Dermis microvascular lymphatic vessel endothelial cell (primary cell): Measurements from ENCODE around the gene DPM3. TPM values are rescaled to one million over a fixed set of nuclear protein-coding genes. Genes with fewer than 3 reads are reported as not detected.
A peak's percentile ranks its signal among the peaks of the same experiment; 100 is the strongest.
"Not testable (repeated sequence)": the region's sequence is repeated elsewhere in the genome, so short reads cannot be mapped to it uniquely, and the experiment has no call there.

Source experiments
- DNase-seq, 2 donors: peaks; one replicate each; pipeline versions ENCODE4 v3.0.0 to v3.0.0-alpha.2; 2010; ENCODE audit warnings: low read depth in 2 of 2
- total RNA-seq: library from RNA; depleted of rRNA; stranded (reverse); fragments of >200 nt; gene quantifications from 2 replicates; pipeline ENCODE4 v1.2.1, GENCODE V29; 2014

Gene DPM3
- total RNA-seq, 1 donor from 2014 or later = 40.4 TPM

- DNase-seq = no peak
These were observed 18.7 kb upstream of the DPM3 start for GRCh38 chr1:155158991-155159390.

- DNase-seq = not testable (repeated sequence)
These were observed 15.8 kb upstream of the DPM3 start for GRCh38 chr1:155155996-155156643.

GRCh38 chr1:155145491-155145890, 5.2 kb upstream of the DPM3 start:
- DNase-seq = no peak

- DNase-seq = no peak
These were observed 1.4 kb upstream of the DPM3 start for GRCh38 chr1:155141749-155142148.

GRCh38 chr1:155140630-155140953, 261 bp upstream of the DPM3 start:
- DNase-seq = no peak

- no peak for DNase-seq
These were observed 3.0 kb downstream of the DPM3 start for GRCh38 chr1:155137154-155137949.

- no peak for DNase-seq
These were observed 3.6 kb downstream of the DPM3 start for GRCh38 chr1:155136748-155137147.

- peak; percentile 81 to 95 for DNase-seq
These were observed 4.8 kb downstream of the DPM3 start, which contains the start of gene SLC50A1 for GRCh38 chr1:155135415-155136028. Gene SLC50A1 (plus strand): TSS chr1:155135852. CDS start chr1:155135912, 60 bp downstream.

GRCh38 chr1:155134880-155135414, 5.4 kb downstream of the DPM3 start:
- peak; percentile 95 to 98 for DNase-seq

- DNase-seq = no peak
These were observed 6.0 kb downstream of the DPM3 start for GRCh38 chr1:155134322-155134721.

- no peak for DNase-seq
These were observed 6.5 kb downstream of the DPM3 start for GRCh38 chr1:155133799-155134281.

- no peak for DNase-seq
These were observed 8.5 kb downstream of the DPM3 start for GRCh38 chr1:155131856-155132255.

GRCh38 chr1:155131285-155131684, 9.0 kb downstream of the DPM3 start:
- no peak for DNase-seq

GRCh38 chr1:155130272-155131006, 9.9 kb downstream of the DPM3 start:
- DNase-seq = no peak

- DNase-seq = peak; percentile 88 to 98
These were observed 11.4 kb downstream of the DPM3 start for GRCh38 chr1:155128755-155129473.

GRCh38 chr1:155127967-155128754, 12.2 kb downstream of the DPM3 start:
- DNase-seq = no peak

- peak; percentile 92 to 97 for DNase-seq
These were observed 13.0 kb downstream of the DPM3 start, which contains the start of gene EFNA1 for GRCh38 chr1:155127105-155127966. Gene EFNA1 (plus strand): TSS chr1:155127876. CDS start chr1:155127978, 102 bp downstream.

GRCh38 chr1:155126556-155127104, 13.7 kb downstream of the DPM3 start:
- DNase-seq = peak in 1 of 2 donors; percentile 76
